Ishikawa (cell line): ENCODE measurements around the gene GALNTL6.

Source experiments
- CEBPB ChIP-seq: IDR thresholded peaks from 2 replicates; pipeline ENCODE4 v1.6.1; 2012
- CREB1 ChIP-seq: IDR thresholded peaks from 2 replicates; pipeline ENCODE4 v1.6.1; 2012; ENCODE audit warnings: low read depth
- EGR1 ChIP-seq: IDR thresholded peaks from 2 replicates; pipeline ENCODE4 v1.6.1; 2012
- EP300 ChIP-seq: IDR thresholded peaks from 2 replicates; pipeline ENCODE4 v1.6.1; 2012; ENCODE audit warnings: borderline replicate concordance
- FOXM1 ChIP-seq: IDR thresholded peaks from 2 replicates; pipeline ENCODE4 v1.6.1; 2012; ENCODE audit warnings: low read depth, borderline replicate concordance
- NFIC ChIP-seq: IDR thresholded peaks from 2 replicates; pipeline ENCODE4 v1.6.1; 2012
- RAD21 ChIP-seq: IDR thresholded peaks from 2 replicates; pipeline ENCODE4 v1.6.1; 2012; ENCODE audit warnings: low read depth
- TAF1 ChIP-seq: IDR thresholded peaks from 2 replicates; pipeline ENCODE4 v1.6.1; 2012; ENCODE audit warnings: low read depth, mild to moderate bottlenecking
- TCF12 ChIP-seq: IDR thresholded peaks from 2 replicates; pipeline ENCODE4 v1.6.1; 2012; ENCODE audit warnings: low read depth
- TEAD4 ChIP-seq: IDR thresholded peaks from 2 replicates; pipeline ENCODE4 v1.6.1; 2012
- YY1 ChIP-seq: IDR thresholded peaks from 2 replicates; pipeline ENCODE4 v1.6.1; 2012; ENCODE audit warnings: low read depth
- ZBTB7A ChIP-seq: IDR thresholded peaks from 2 replicates; pipeline ENCODE4 v1.6.1; 2012; ENCODE audit warnings: low read depth
- TF ChIP-seq, protein P1 (sequence below): IDR thresholded peaks from 2 replicates; pipeline ENCODE4 v1.6.1; 2012; ENCODE audit warnings: low read depth, mild to moderate bottlenecking
- TF ChIP-seq, protein P2 (sequence below): IDR thresholded peaks from 2 replicates; pipeline ENCODE4 v1.6.1; 2012
- TF ChIP-seq, protein P3 (sequence below): IDR thresholded peaks from 2 replicates; pipeline ENCODE4 v1.6.1; 2012

Gene GALNTL6

DNA sequence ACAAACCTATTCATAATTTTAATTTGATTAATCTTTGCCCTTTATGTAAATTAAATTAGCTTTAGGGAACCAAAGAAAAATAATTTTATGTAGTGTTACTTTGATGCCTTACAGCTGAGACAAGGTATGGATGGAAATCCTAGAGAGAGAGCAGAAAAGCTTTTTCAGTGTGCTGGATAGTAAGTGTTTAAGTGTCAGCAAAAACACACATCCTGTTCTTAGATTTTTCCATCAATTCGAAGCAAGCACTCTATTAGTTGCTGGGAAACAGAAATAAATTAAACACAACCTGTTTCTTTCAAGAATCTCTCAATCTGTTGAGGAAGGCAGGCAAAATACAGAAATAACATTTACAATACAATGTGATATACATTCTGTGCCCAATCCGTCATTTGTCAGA is 327.8 kb downstream of the GALNTL6 start:
- TF ChIP-seq CEBPB: no peak
- no peak for TF ChIP-seq FOXM1
- no peak for TF ChIP-seq TAF1
- no peak for TF ChIP-seq ZBTB7A

DNA sequence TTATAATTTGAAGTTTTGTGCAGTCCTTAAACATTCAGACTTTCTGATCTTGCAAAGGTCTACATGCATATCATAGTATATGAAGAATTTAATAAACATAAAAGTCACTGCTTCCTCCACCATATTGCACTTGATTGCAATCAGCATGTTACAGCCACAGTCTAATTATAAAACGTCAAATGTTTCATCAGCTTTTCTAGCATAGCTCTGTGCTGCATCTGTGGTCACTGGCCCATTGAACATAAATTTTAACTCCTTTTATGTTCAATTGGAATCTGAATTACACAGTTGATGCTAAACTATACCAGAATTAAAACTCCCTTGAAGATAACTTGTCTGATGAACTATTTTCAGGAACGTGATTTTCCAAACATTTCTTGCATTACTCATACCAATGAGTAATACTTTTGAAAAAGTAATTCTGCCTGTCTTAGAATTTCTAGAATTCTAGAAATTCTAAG is 329.1 kb downstream of the GALNTL6 start:
- TF ChIP-seq, protein P1, sequence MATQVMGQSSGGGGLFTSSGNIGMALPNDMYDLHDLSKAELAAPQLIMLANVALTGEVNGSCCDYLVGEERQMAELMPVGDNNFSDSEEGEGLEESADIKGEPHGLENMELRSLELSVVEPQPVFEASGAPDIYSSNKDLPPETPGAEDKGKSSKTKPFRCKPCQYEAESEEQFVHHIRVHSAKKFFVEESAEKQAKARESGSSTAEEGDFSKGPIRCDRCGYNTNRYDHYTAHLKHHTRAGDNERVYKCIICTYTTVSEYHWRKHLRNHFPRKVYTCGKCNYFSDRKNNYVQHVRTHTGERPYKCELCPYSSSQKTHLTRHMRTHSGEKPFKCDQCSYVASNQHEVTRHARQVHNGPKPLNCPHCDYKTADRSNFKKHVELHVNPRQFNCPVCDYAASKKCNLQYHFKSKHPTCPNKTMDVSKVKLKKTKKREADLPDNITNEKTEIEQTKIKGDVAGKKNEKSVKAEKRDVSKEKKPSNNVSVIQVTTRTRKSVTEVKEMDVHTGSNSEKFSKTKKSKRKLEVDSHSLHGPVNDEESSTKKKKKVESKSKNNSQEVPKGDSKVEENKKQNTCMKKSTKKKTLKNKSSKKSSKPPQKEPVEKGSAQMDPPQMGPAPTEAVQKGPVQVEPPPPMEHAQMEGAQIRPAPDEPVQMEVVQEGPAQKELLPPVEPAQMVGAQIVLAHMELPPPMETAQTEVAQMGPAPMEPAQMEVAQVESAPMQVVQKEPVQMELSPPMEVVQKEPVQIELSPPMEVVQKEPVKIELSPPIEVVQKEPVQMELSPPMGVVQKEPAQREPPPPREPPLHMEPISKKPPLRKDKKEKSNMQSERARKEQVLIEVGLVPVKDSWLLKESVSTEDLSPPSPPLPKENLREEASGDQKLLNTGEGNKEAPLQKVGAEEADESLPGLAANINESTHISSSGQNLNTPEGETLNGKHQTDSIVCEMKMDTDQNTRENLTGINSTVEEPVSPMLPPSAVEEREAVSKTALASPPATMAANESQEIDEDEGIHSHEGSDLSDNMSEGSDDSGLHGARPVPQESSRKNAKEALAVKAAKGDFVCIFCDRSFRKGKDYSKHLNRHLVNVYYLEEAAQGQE: no peak
- TF ChIP-seq FOXM1 (no peak), TEAD4 (no peak)

DNA sequence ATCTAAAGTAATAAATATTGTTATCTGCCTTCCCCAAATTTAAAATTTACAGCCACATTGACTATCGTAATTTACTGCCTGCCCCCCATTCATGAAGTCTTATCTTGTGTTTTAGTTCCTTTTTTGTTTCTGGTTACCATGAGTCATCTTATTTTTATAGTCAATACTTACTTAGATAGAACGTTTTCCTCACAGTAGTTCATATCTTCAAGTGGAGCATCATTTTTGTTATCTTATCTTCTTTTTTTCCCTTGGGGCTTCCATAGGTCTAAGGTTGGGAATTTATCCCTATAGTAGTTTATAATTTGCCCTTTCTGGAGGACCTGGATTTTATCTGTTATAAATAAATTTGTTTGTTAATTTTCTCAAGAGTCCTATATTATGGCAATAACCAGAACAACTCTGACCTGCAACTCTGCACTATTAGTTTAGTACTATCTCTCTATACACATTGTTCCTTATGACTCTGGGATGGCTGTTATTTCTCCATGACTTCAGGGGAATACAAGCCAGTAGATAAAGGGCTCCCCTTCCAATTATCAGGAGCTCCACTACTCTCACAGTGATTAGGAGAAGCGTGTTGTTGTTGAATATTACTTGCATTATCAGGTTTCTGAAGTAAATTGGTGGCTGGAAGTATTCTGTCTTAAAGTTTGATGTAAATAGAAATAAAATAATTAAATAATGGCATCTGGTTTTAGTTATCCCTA is 330.6 kb downstream of the GALNTL6 start:
- TF ChIP-seq TAF1 (no peak), CREB1 (no peak), FOXM1 (no peak), ZBTB7A (no peak), EP300 (no peak), CEBPB (no peak), RAD21 (no peak), NFIC (no peak), TCF12 (no peak), EGR1 (no peak), TEAD4 (no peak), YY1 (no peak)
- TF ChIP-seq, protein P2, sequence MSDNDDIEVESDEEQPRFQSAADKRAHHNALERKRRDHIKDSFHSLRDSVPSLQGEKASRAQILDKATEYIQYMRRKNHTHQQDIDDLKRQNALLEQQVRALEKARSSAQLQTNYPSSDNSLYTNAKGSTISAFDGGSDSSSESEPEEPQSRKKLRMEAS: no peak
- TF ChIP-seq, protein P1: no peak
- TF ChIP-seq, protein P3, sequence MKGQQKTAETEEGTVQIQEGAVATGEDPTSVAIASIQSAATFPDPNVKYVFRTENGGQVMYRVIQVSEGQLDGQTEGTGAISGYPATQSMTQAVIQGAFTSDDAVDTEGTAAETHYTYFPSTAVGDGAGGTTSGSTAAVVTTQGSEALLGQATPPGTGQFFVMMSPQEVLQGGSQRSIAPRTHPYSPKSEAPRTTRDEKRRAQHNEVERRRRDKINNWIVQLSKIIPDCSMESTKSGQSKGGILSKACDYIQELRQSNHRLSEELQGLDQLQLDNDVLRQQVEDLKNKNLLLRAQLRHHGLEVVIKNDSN: no peak

DNA sequence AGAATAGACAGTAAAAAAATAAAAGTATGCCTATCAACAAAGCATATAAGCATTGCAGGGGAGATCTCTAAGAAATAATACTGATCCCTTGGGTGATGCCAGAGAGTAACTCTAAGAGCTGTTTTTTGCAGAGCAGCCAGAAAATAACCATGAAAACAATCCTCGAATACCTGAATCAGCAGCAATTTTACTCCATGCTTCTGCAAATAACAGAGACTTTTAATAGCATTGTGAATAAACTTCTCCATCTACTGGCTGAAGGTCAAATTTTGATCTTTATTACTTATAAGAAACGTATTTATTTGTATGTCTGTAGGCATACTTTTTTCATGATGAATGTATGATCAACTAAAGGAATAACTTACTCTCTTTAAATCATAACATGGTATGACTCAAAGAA is 334.5 kb downstream of the GALNTL6 start:
- no peak for TF ChIP-seq TEAD4

DNA sequence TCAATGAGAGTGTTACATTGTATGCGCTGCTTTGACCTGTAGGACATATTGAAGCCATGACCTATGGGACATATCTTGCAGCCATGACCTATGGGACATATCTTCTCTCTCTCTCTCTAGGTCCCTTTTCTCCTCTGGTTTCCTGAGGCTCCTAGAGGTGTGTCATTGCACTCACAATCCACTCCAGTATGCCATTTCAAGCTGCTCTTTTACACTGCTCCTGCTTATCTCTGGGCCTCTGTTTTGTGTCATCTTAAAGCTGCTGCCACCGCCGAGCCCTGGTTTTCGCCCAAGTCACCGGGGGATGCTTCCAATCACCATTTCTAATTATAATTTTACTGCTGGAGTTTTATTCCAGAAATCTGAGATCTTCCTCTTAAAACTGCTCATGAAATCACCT is 336.1 kb downstream of the GALNTL6 start:
- TF ChIP-seq, protein P3: no peak
- no peak for TF ChIP-seq RAD21
- TF ChIP-seq, protein P2: no peak
- no peak for TF ChIP-seq CEBPB
- no peak for TF ChIP-seq TEAD4
- TF ChIP-seq CREB1: no peak
- TF ChIP-seq ZBTB7A: no peak
- no peak for TF ChIP-seq TAF1
- TF ChIP-seq EP300: no peak
- no peak for TF ChIP-seq FOXM1
- TF ChIP-seq EGR1: no peak
- TF ChIP-seq TCF12: no peak
- TF ChIP-seq YY1: no peak
- TF ChIP-seq, protein P1: no peak
- no peak for TF ChIP-seq NFIC
